K562 treated with DMSO at 1 percent for 48 hours (cell line): ENCODE data around the gene GRIA3. TPM values are rescaled to one million over a fixed set of nuclear protein-coding genes. Genes with fewer than 3 reads are reported as not detected.

Source experiments
- total RNA-seq: library from RNA; unstranded; fragments of 300-600 nt; gene quantifications from 2 replicates; pipeline ENCODE4 v1.2.3, GENCODE V29; 2022; ENCODE audit warnings: low replicate concordance; ENCODE audit errors: extremely low read depth

Gene GRIA3
- not detected in 2 replicates for total RNA-seq

GRCh38 chrX:123184219-123184865, at the start of gene GRIA3:
TSS of gene GRIA3 (plus strand) at chrX:123184278. CDS start at chrX:123184536, 258 bp downstream.

